AG04449 (cell line): ENCODE results near the gene IL17RD.

Source experiments
- CTCF ChIA-PET: fragments of 350-600 bp; formaldehyde crosslinking; extraction: SDS; loops from one replicate; lab custom pipeline; 2021; ENCODE audit warnings: antibody characterized with exemption; lab: Yijun Ruan, JAX
- POLR2A ChIA-PET: fragments of 400-600, 350-600 bp; formaldehyde crosslinking; extraction: SDS; loops from one replicate; lab custom pipeline; 2020; ENCODE audit warnings: antibody characterized with exemption, inconsistent platforms; lab: Yijun Ruan, JAX
- DNase-seq: peaks from one replicate; pipeline ENCODE4 v3.0.0-alpha.2; 2010; ENCODE audit warnings: low read depth, low spot score
- H3K4me3 ChIP-seq: 2 replicates; pipeline ENCODE4 v1.5.1; 2011; ENCODE audit warnings: low read depth, mild to moderate bottlenecking, control low read depth, low read length
- CTCF ChIP-seq: IDR thresholded peaks from one replicate; pipeline ENCODE4 v1.5.1; 2011; ENCODE audit warnings: mild to moderate bottlenecking, moderate library complexity, low read length, control low read depth, inconsistent platforms; ENCODE audit not compliant: insufficient read depth; ENCODE audit errors: missing control alignments

Gene IL17RD

GRCh38 chr3:57157545-57157944, 7.6 kb downstream of the IL17RD start:
- no peak for TF ChIP-seq CTCF
- CTCF ChIA-PET = interaction anchor here (4.0 kb wide), 1 partner anchor 13 kb away, joined by 39 read pairs; no protein-coding TSS in a partner anchor
- POLR2A ChIA-PET = no interaction called here
- DNase-seq = no peak
- no peak overlapping the region for H3K4me3 ChIP-seq

GRCh38 chr3:57155310-57155643, 9.9 kb downstream of the IL17RD start:
- H3K4me3 ChIP-seq = no peak overlapping the region
- POLR2A ChIA-PET = no interaction called here
- no peak for DNase-seq
- TF ChIP-seq CTCF = no peak
- CTCF ChIA-PET = no interaction called here

- no peak overlapping the region for H3K4me3 ChIP-seq
- ChIA-PET POLR2A (no interaction called here), CTCF (interaction anchor here (0.7 kb wide), 1 partner anchor 16 kb away, joined by 3 read pairs; no protein-coding TSS in a partner anchor)
- no peak for DNase-seq
- TF ChIP-seq CTCF = no peak
These were observed 10.5 kb downstream of the IL17RD start for GRCh38 chr3:57154470-57155309.

- CTCF ChIA-PET = no interaction called here
These were observed 12.7 kb downstream of the IL17RD start for GRCh38 chr3:57152151-57153143.

GRCh38 chr3:57151749-57152148, 13.4 kb downstream of the IL17RD start:
- POLR2A ChIA-PET = no interaction called here
- no peak for DNase-seq
- no peak overlapping the region for H3K4me3 ChIP-seq
- TF ChIP-seq CTCF = no peak
- CTCF ChIA-PET = no interaction called here

More at GRCh38 chr3:57152151-57153143, 12.7 kb downstream of the IL17RD start:
- POLR2A ChIA-PET = no interaction called here
- H3K4me3 ChIP-seq = no peak overlapping the region
- DNase-seq = no peak
- TF ChIP-seq CTCF = no peak

- POLR2A ChIA-PET = no interaction called here
- CTCF ChIA-PET = no interaction called here
- H3K4me3 ChIP-seq = no peak overlapping the region
- no peak for DNase-seq
- no peak for TF ChIP-seq CTCF
These were observed 14.1 kb downstream of the IL17RD start for GRCh38 chr3:57151021-57151449.
